Neural progenitor cell (in vitro differentiated cells): ENCODE measurements around the gene ROR2.

Experiments used
- EZH2 ChIP-seq: fragments of 200-600 bp; sonication (generic); IDR thresholded peaks from 2 replicates; pipeline ENCODE4 v1.6.1; 2017; ENCODE audit warnings: antibody characterized with exemption, mild to moderate bottlenecking, moderate library complexity
- EZH2phosphoT487 ChIP-seq: fragments of 200-600 bp; sonication (generic); IDR thresholded peaks from 2 replicates; pipeline ENCODE4 v1.6.1; 2017; ENCODE audit warnings: antibody characterized with exemption
- TF ChIP-seq, protein P1 (sequence below): fragments of 200-600 bp; sonication (generic); IDR thresholded peaks from 2 replicates; pipeline ENCODE4 v1.5.1; 2017; ENCODE audit warnings: antibody characterized with exemption, mild to moderate bottlenecking

DNA sequence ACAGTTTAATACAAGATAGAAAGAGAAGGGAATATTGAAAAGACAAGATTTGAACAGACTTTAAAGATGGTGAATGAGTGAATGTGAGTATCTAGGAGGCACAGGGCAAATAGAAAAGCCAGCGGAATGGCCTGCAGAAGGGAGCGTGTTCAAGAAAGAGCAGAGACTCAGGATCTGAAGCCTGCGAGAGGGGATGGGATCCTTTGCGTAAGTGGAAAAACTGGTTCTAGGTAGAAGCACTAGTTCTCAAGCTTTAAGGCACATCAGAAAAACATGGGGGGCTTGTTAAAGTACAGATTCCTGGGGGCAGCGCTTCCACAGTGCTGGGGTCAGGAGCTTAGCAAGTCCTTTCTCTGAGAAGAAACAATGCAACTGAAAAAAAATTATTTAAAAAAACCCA, 431.6 kb downstream of the ROR2 start:
- TF ChIP-seq, protein P1, sequence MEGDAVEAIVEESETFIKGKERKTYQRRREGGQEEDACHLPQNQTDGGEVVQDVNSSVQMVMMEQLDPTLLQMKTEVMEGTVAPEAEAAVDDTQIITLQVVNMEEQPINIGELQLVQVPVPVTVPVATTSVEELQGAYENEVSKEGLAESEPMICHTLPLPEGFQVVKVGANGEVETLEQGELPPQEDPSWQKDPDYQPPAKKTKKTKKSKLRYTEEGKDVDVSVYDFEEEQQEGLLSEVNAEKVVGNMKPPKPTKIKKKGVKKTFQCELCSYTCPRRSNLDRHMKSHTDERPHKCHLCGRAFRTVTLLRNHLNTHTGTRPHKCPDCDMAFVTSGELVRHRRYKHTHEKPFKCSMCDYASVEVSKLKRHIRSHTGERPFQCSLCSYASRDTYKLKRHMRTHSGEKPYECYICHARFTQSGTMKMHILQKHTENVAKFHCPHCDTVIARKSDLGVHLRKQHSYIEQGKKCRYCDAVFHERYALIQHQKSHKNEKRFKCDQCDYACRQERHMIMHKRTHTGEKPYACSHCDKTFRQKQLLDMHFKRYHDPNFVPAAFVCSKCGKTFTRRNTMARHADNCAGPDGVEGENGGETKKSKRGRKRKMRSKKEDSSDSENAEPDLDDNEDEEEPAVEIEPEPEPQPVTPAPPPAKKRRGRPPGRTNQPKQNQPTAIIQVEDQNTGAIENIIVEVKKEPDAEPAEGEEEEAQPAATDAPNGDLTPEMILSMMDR = no peak
- TF ChIP-seq EZH2phosphoT487 (no peak), EZH2 (no peak)
